ENCODE results near the gene PCDHAC1. TPM values are rescaled to one million over a fixed set of nuclear protein-coding genes. Genes with fewer than 3 reads are reported as not detected.

The PCDHAC1 gene
- total and polyA plus RNA-seq, 4 donors = 0.41 to 10.0 (median 0.95) TPM

DNA sequence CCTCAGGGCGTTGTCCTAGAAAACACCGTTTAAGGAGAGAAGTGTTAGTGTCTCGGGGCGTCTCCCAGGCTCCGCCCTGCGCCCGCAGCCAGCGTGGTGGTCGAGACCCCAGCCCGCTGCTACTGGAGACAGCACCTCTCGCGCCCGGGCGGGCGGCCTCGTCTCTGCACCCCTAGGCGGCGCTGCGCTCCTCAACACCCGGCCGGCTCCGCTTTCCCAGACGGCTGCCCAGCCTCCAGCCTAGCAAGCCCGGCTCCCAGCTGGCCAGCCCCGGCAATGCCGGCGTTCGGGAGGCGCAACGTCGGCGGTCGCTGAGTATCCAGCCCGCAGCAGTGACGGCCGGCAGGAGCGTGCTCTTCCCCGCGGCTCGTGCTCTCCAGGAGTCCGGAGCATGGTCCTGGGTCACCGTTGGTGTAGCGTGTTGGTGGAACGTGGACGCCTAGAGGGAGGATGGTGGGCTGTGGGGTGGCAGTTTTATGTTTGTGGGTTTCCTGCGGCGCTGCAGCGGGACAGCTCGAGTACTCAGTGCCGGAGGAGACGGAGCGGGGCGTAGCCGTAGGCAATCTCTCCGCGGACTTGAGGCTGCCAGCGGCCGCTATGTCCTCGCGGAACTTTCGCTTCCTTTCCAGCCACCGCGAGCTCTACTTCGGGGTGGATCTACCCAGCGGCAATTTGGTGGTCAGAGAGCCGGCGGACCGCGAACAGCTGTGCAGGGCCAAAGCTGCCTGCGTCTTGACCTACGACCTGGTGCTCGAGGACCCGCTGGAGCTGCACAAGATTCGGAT is 536 bp downstream of the PCDHAC1 start:
- 2% methylated on average over 72 to 74 of the region's 74 CpGs for WGBS, 2 donors
- H3K4me3 ChIP-seq = peak overlapping the region; percentile 44
- peak; percentile 83 to 90 (median 86) for DNase-seq
- peak; percentile 93 for ATAC-seq (ENCODE audit: insufficient read depth, low FRiP score)
- peaks cover 0 to 14% (median 0%) of the 10 kb centered on the region in 4 donors for H3K9me3 ChIP-seq (ENCODE audit: control insufficient read depth in 4 of 4, insufficient read depth in 3 of 4, low read length in 3 of 4)
- peak overlapping the region in 1 of 2 donors; percentile 64 for H3K27ac ChIP-seq (ENCODE audit: low read depth in 1 of 2, low read length in 1 of 2)
- H3K27me3 ChIP-seq (ENCODE audit: control insufficient read depth in 3 of 3, insufficient read depth in 3 of 3, low read length in 2 of 3) = peaks cover 0 to 49% (median 35%) of the 10 kb centered on the region in 3 donors
- H3K36me3 ChIP-seq (ENCODE audit: control insufficient read depth in 4 of 4, insufficient read depth in 4 of 4, low read length in 4 of 4) = no peaks in the 10 kb centered on the region
- H3K4me1 ChIP-seq (ENCODE audit: control insufficient read depth in 5 of 5, insufficient read depth in 5 of 5, low read length in 5 of 5) = peaks cover 0 to 13% (median 5%) of the 10 kb centered on the region in 5 donors
- no peak overlapping the region for H3K9ac ChIP-seq (ENCODE audit: insufficient read depth in 1 of 2, low read length in 2 of 2)
- TF ChIP-seq, protein P1, sequence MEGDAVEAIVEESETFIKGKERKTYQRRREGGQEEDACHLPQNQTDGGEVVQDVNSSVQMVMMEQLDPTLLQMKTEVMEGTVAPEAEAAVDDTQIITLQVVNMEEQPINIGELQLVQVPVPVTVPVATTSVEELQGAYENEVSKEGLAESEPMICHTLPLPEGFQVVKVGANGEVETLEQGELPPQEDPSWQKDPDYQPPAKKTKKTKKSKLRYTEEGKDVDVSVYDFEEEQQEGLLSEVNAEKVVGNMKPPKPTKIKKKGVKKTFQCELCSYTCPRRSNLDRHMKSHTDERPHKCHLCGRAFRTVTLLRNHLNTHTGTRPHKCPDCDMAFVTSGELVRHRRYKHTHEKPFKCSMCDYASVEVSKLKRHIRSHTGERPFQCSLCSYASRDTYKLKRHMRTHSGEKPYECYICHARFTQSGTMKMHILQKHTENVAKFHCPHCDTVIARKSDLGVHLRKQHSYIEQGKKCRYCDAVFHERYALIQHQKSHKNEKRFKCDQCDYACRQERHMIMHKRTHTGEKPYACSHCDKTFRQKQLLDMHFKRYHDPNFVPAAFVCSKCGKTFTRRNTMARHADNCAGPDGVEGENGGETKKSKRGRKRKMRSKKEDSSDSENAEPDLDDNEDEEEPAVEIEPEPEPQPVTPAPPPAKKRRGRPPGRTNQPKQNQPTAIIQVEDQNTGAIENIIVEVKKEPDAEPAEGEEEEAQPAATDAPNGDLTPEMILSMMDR (IDR thresholded peaks at IDR 0.05; ENCODE audit: control extremely low read depth, extremely low read depth) = no peak

DNA sequence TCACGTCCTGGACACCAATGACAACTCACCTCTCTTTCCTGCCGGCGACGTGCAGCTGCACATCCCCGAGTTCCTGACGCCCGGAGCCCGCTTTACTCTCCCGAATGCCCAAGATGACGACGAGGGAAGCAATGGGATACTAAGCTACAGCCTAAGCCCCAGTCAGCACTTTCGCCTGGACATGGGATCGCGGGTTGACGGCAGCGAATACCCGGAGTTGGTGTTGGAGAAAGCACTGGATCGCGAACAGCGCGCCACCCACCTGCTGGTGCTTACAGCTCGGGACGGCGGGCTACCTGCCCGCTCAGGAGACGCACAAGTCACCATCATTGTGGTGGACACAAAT is 1.1 kb downstream of the PCDHAC1 start:
- peaks cover 0 to 49% (median 35%) of the 10 kb centered on the region in 3 donors for H3K27me3 ChIP-seq (ENCODE audit: control insufficient read depth in 3 of 3, insufficient read depth in 3 of 3, low read length in 2 of 3)
- no peak overlapping the region for H3K9ac ChIP-seq (ENCODE audit: insufficient read depth in 1 of 2, low read length in 2 of 2)
- DNase-seq = no peak
- peaks cover 0 to 14% (median 0%) of the 10 kb centered on the region in 4 donors for H3K9me3 ChIP-seq (ENCODE audit: control insufficient read depth in 4 of 4, insufficient read depth in 3 of 4, low read length in 3 of 4)
- peaks cover 0 to 13% (median 5%) of the 10 kb centered on the region in 5 donors for H3K4me1 ChIP-seq (ENCODE audit: control insufficient read depth in 5 of 5, insufficient read depth in 5 of 5, low read length in 5 of 5)
- ATAC-seq (ENCODE audit: insufficient read depth, low FRiP score) = no peak
- peak overlapping the region; percentile 44 for H3K4me3 ChIP-seq
- peak overlapping the region in 1 of 2 donors; percentile 64 for H3K27ac ChIP-seq (ENCODE audit: low read depth in 1 of 2, low read length in 1 of 2)
- WGBS, 2 donors = 9 to 11% methylated on average over 26 of the region's 26 CpGs
- TF ChIP-seq, protein P1 (IDR thresholded peaks at IDR 0.05; ENCODE audit: control extremely low read depth, extremely low read depth) = no peak
- no peaks in the 10 kb centered on the region for H3K36me3 ChIP-seq (ENCODE audit: control insufficient read depth in 4 of 4, insufficient read depth in 4 of 4, low read length in 4 of 4)

DNA sequence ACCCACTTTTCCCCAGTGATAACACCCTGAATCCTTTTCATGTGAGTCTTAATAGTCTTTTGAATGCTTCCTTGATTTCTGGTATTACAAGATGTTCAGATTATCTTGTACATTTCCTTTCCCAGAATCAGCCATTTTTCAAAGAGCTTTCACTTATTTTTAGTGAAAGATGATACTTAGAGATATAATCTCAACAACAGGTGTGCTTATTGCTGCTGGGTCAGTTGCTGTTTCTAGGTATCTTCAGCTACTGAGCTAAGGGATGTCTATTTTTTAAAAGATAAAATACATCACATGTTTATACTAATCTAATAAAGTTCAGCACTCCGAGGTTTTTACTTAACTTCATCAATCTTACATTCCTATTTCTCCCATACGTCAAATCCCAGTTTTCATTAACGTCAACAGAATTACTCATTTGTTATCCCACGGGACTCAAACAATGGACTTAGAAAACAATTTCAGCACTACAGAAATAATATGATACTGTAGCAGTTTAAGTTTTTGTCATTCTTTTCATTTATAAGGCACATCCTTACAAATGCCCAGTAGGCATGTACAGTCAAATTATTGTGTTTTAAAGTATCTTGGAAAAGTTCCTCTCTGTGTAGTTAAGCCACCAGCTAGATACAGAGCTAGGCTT is 9.0 kb downstream of the PCDHAC1 start:
- TF ChIP-seq, protein P1 (IDR thresholded peaks at IDR 0.05; ENCODE audit: control extremely low read depth, extremely low read depth) = no peak
- WGBS, 2 donors = 77 to 83% methylated on average over 4 of the region's 4 CpGs
- no peaks in the 10 kb centered on the region for H3K36me3 ChIP-seq (ENCODE audit: control insufficient read depth in 4 of 4, insufficient read depth in 4 of 4, low read length in 4 of 4)
- no peak overlapping the region for H3K27ac ChIP-seq (ENCODE audit: low read depth in 1 of 2, low read length in 1 of 2)
- H3K27me3 ChIP-seq (ENCODE audit: control insufficient read depth in 3 of 3, insufficient read depth in 3 of 3, low read length in 2 of 3) = peaks cover 0 to 4% (median 2%) of the 10 kb centered on the region in 3 donors
- H3K9me3 ChIP-seq (ENCODE audit: control insufficient read depth in 4 of 4, insufficient read depth in 3 of 4, low read length in 3 of 4) = no peaks in the 10 kb centered on the region
- DNase-seq = no peak
- no peak overlapping the region for H3K9ac ChIP-seq (ENCODE audit: insufficient read depth in 1 of 2, low read length in 2 of 2)
- H3K4me3 ChIP-seq = no peak overlapping the region
- no peaks in the 10 kb centered on the region for H3K4me1 ChIP-seq (ENCODE audit: control insufficient read depth in 5 of 5, insufficient read depth in 5 of 5, low read length in 5 of 5)
- no peak for ATAC-seq (ENCODE audit: insufficient read depth, low FRiP score)
